HG02763 (cell line): ENCODE results near the gene WDR33.
"Not testable (repeated sequence)": the region's sequence is repeated elsewhere in the genome, so short reads cannot be mapped to it uniquely, and the experiment has no call there.

Source experiments
- ATAC-seq: cut with Tn5 transposase; IDR thresholded peaks from one replicate; pipeline ENCODE4 v1.9.1; 2021; ENCODE audit warnings: mild to moderate bottlenecking, moderate library complexity; ENCODE audit not compliant: unreplicated experiment

The WDR33 gene

DNA sequence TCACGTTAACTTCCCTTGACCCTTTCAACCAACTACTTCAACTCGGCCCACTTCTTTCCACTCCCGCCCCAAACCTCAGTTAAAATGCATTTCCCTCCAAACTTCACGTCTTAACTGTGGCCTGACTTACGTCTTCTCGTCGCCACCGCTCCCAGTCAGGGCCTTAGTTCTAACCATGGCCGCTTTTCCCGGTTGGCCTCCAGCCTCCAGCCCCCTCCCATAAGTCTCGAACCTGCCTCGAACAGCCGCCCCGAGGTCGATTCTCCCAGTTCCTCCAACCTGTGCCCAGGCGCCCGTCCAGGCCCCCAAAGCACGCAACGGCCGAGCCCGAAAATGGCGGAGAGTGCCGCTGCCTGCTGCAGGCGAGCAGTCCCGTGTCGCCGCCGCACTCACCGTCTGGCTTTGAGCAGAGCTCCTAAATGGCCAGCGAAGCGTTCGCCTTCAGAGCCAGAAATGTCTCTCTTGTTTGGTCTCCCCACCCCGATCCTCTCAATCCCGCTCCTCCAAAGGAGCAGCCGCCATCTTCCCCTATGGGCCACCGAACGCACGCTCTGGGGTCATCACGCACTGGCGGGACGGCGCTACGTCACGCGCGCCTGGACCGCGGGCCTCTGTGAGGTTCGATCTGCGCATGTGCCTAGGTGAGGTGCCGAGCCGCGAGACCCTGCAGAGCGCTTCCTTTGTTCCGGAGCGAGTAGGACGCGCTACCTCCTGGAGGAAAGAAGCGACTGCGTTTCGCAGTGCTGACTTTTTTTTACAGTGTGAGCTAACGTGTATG is at the start of gene WDR33:
TSS of gene WDR33 (minus strand) at position 553 of the 778 bp plus-strand sequence. CDS start 40,190 bp downstream, outside the sequence.
- peak; percentile 99 for ATAC-seq

- no peak for ATAC-seq
Measured at GRCh38 chr2:127860130-127860529, 49.2 kb upstream of the WDR33 start.

- no peak for ATAC-seq
Measured at GRCh38 chr2:127859712-127860085, 48.7 kb upstream of the WDR33 start.

GRCh38 chr2:127857265-127857808 is 46.4 kb upstream of the WDR33 start:
- ATAC-seq = no peak

DNA sequence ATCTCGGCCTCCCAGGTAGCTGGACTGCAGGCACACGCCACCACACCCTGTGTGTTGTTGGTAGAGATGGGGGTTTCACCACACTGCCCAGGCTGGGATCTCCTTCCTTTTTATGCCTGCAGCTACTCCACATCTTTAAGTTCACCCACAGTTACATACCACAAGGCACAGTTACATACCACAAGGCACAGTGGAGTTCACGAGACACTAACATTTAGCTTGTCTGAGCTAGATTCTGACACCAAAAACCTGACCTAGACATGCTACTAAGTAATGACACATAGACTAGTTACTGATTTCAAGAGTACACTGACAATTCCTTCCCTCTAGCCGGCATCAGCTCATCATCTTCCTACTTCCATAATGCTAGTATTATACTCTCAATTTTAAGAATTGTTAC is 42.7 kb upstream of the WDR33 start:
- ATAC-seq = no peak

- no peak for ATAC-seq
Measured at GRCh38 chr2:127852388-127852787, 41.4 kb upstream of the WDR33 start.

DNA sequence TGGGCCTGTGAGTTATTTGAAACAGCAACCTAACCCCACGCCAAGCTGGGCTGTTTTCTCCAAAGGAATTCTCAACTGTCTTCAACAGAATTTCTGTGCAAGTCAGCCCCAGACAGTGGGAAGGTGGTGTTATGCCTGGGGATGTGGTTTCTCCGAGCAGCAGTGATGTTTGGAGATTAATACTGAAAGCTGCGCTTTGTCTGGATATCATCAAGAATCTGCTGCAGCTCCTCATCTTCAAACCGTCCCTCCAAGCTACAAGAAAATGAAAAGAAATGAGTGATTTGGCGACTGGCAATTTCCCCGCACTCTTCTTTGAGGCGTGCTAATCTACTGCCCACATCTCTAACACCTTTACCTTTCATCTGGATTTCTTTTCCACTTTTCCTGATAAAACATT is 37.0 kb upstream of the WDR33 start:
- no peak for ATAC-seq

DNA sequence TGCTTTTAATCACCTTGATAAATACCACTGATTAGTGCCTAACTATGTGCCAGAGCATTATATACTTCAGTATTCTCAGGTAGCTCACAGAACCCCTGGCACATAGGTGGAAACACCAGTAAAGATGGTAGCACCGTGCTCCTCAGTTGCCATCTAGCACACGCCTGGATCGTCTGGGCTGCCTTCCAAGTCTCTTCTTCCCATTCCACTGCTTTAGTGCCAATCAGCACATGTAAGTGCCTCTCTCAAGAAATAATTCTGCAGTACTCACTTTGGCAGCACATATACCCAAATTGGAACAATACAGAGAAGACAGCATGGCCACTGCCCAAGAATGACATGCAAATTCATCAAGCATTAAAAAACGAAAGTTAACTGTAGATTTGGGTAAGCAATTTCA is 34.0 kb upstream of the WDR33 start:
- no peak for ATAC-seq

DNA sequence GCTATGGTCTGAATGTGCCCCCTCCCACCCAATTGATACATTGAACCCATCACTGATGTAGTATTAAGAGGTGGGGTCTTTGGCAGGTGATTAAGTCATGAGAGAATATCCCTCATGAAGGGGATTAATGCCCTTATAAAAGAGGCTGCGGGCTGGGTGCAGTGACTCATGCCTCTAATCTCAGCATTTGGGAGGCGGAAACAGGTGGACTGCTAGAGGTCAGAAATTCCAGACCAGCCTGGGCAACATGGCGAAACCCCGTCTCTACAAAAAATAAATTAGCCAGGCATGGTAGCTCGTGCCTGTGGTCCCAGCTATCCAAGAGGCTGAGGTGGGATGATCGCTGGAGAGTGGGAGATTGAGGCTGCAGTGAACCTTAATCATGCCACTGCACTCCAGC is 32.7 kb upstream of the WDR33 start:
- no peak for ATAC-seq

DNA sequence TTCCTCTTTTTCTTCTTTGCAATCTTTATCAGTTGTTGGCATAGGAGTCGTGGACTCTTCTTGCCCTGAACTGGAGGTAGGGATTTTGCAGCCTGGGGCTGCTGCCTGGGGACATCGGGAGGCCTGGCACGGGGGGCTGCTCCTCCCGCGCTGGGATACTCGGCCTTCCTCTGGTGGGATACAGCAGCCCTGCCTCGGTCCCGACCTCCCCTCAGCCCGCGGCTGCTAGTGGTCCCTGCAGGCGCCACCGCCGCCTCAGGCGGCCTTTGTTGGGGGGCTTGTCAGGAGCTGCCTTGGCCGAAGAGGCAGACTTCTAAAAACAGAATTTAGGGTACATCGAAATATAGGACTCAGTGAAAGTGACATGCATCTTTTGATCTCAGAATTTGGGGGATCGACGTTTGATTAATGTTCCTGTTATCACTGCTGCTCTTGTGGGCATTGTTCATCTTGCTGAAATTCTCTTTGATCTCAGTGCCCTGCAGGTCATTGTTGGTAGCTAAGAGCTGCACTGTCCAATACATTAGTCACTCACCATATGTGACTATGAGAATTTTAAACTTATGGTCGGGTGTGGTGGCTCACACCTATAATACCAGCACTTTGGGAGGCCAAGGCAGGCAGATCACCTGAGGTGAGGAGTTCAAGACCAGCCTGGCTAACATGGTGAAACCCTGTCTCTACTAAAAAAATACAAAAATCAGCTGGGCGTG is 30.7 kb upstream of the WDR33 start:
- no peak for ATAC-seq

- ATAC-seq = no peak
Measured at GRCh38 chr2:127840893-127841292, 29.9 kb upstream of the WDR33 start.

- ATAC-seq = no peak
Measured at GRCh38 chr2:127834951-127835350, 24.0 kb upstream of the WDR33 start.

GRCh38 chr2:127829845-127830246 is 18.9 kb upstream of the WDR33 start:
- peak; percentile 98 for ATAC-seq

- not testable (repeated sequence) for ATAC-seq
Measured at GRCh38 chr2:127826708-127827107, 15.7 kb upstream of the WDR33 start.

GRCh38 chr2:127826047-127826446 is 15.1 kb upstream of the WDR33 start:
- no peak for ATAC-seq

- ATAC-seq = no peak
Measured at GRCh38 chr2:127820080-127820668, 9.2 kb upstream of the WDR33 start.

GRCh38 chr2:127818794-127819425 is 7.9 kb upstream of the WDR33 start:
- ATAC-seq = no peak

- ATAC-seq = no peak
Measured at GRCh38 chr2:127818241-127818640, 7.3 kb upstream of the WDR33 start.

GRCh38 chr2:127814677-127815076 is 3.7 kb upstream of the WDR33 start:
- ATAC-seq = no peak

- ATAC-seq = not testable (repeated sequence)
Measured at GRCh38 chr2:127812441-127812840, 1.5 kb upstream of the WDR33 start.
